ENCODE data around the gene NUBPL.
"Not testable (repeated sequence)": the region's sequence is repeated elsewhere in the genome, so short reads cannot be mapped to it uniquely, and the experiment has no call there.

The NUBPL gene

DNA sequence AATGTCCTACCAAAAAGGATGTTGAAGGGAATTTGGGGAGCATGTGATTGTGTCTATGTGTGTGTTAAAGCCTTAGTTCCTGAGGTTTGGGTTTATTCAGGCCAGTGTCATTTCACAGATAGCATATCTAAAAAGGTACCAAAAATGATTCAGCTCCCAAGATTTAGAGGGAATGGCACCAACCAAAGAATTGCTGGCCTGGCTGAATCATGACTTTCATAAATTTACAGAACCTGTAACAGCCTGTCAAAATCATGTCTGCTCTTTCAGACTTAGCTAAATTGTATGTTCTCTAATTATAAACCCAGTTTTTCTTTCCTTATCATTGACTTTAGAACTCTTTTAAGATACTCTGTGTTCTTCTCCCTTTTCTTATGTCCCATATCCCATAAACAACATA lies 231.5 kb downstream of the NUBPL start:
- H3K27ac ChIP-seq = no peak overlapping the region
- H3K4me3 ChIP-seq = no peak overlapping the region
- DNase-seq (ENCODE audit: low spot score) = no peak
- TF ChIP-seq, protein P1, sequence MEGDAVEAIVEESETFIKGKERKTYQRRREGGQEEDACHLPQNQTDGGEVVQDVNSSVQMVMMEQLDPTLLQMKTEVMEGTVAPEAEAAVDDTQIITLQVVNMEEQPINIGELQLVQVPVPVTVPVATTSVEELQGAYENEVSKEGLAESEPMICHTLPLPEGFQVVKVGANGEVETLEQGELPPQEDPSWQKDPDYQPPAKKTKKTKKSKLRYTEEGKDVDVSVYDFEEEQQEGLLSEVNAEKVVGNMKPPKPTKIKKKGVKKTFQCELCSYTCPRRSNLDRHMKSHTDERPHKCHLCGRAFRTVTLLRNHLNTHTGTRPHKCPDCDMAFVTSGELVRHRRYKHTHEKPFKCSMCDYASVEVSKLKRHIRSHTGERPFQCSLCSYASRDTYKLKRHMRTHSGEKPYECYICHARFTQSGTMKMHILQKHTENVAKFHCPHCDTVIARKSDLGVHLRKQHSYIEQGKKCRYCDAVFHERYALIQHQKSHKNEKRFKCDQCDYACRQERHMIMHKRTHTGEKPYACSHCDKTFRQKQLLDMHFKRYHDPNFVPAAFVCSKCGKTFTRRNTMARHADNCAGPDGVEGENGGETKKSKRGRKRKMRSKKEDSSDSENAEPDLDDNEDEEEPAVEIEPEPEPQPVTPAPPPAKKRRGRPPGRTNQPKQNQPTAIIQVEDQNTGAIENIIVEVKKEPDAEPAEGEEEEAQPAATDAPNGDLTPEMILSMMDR (IDR thresholded peaks at IDR 0.05) = no peak

DNA sequence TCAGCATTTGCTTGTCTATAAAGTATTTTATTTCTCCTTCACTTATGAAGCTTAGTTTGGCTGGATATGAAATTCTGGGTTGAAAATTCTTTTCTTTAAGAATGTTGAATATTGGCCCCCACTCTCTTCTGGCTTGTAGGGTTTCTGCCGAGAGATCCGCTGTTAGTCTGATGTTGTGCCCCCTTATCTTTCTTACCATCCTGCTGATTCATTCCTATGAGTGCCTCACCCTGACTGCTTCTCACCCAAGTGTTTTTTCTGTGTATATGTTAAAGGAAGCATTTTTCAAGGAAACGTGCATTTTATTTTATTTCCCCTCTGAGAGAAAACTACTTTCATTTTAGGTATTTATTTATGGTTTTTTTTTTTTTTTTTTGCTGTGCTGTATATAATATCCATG lies 236.7 kb downstream of the NUBPL start:
- not testable (repeated sequence) for H3K4me3 ChIP-seq; DNase-seq (ENCODE audit: low spot score); H3K27ac ChIP-seq

DNA sequence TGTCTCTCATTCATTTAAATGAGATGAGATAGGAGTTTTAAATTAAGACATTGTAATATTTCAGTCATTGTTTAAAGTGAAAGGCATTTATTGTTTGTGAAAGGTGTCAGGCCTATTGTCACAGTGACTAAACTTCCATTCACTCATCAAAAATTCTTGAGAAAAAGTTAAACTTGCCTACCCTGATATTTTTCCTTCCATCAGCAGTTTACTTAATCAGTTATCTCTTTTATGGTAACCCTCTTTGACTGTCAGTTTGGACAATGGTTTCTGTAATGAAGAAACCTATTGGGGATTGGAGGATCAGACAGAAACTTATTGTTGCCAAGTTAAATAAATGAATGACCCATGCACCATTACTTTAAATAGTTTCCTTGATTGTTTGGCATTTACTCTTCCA lies 241.6 kb downstream of the NUBPL start:
- TF ChIP-seq, protein P1 (IDR thresholded peaks at IDR 0.05) = no peak
- Histone ChIP-seq H3K4me3 (no peak overlapping the region), H3K27ac (no peak overlapping the region)
- no peak for DNase-seq (ENCODE audit: low spot score)

DNA sequence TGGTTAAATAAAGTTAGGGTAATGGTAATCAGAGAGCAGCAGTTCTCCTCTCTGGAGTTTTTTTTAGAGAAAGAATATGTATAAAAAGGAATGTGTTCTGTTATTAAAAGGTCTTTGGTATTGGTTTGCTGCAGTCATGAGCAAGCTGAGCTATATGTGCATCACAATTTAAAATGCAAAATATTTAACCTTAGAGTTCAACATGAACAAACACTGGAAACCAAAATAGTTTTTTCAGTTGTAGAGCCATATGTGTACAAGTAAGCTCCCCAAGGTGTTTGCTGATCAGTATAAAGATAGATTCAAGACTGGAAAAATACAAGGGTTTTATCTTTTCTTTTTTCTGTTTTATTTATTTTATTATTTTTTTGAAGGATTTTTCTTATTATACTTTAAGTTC lies 245.0 kb downstream of the NUBPL start:
- Histone ChIP-seq H3K27ac (no peak overlapping the region), H3K4me3 (no peak overlapping the region)
- no peak for DNase-seq (ENCODE audit: low spot score)
- TF ChIP-seq, protein P1 (IDR thresholded peaks at IDR 0.05) = no peak

DNA sequence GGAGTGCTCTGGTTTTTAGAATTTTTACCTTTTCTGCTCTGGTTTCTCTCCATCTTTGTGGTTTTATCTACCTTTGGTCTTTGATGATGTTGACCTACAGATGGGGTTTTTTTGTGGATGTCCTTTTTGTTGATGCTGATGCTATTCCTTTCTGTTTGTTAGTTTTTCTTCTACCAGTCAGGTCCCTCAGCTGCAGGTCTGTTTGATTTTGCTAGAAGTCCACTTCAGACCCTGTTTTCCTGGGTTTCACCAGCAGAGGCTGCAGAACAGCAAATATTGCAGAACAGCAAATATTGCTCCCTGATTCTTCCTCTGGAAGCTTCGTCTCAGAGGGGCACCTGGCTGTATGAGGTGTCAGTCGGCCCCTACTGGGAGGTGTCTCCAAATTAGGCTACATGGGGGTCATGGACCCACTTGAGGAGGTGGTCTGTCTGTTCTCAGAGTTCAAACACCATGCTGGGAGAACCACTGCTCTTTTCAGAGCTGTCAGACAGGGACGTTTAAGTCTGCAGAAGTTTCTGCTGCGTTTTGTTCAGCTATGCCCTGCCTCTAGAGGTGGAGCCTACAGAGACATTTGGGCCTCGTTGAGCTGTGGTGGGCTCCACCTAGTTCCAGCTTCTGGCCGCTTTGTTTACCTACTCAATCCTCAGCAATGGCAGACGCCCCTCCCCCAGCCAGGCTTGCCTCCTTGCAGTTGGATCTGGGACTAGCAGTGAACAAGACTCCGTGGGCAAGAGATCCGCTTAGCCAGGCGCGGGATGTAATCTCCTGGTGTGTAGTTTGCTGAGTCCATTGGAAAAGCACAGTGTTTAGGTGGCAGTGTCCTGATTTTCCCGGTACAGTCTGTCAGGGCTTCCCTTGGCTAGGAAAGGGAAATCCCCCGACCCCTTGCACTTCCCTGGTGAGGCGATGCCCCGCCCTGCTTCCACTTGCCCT lies 250.8 kb downstream of the NUBPL start:
- not testable (repeated sequence) for H3K4me3 ChIP-seq; DNase-seq (ENCODE audit: low spot score); H3K27ac ChIP-seq

DNA sequence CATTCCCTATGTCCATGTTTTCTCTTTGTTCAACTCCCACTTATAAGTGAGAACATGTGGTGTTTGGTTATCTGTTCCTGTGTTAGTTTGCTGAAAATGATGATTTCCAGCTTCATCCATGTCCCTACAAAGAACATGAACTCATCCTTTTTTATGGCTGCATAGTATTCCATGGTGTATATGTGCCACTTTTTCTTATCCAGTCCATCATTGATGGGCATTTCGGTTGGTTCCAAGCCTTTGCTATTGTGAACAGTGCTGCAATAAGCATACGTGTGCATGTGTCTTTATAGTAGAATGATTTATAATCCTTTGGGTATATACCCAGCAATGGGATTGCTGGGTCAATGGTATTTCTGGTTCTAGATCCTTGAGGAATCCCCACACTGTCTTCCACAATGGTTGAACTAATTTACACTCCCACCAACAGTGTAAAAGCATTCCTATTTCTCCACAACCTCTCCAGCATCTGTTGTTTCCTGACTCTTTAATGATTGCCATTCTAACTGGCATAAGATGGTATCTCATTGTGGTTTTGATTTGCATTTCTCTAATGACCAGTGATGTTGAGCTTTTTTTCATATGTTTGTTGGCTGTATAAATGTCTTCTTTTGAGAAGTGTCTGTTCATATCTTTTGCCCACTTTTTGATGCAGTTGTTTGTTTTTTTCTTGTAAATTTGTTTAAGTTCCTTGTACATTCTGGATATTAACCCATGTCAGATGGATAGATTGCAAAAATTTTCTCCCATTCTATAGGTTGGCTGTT lies 252.7 kb downstream of the NUBPL start:
- DNase-seq (ENCODE audit: low spot score); H3K27ac ChIP-seq; H3K4me3 ChIP-seq: not testable (repeated sequence)

- Histone ChIP-seq H3K4me3 (no peak overlapping the region), H3K27ac (no peak overlapping the region)
- DNase-seq (ENCODE audit: low spot score) = no peak
- TF ChIP-seq, protein P1 (IDR thresholded peaks at IDR 0.05) = no peak
Observed at GRCh38 chr14:31819281-31819680, 258.1 kb downstream of the NUBPL start.

- Histone ChIP-seq H3K27ac (no peak overlapping the region), H3K4me3 (no peak overlapping the region)
- TF ChIP-seq, protein P1 (IDR thresholded peaks at IDR 0.05) = no peak
- DNase-seq (ENCODE audit: low spot score) = no peak
Observed at GRCh38 chr14:31825459-31825858, 264.3 kb downstream of the NUBPL start.
